PFSK-1 (cell line): Measurements from ENCODE around the gene COX6A2.

Source experiments
- FOXP2 ChIP-seq: optimal IDR thresholded peaks from 2 replicates; pipeline ENCODE3; 2011; ENCODE audit warnings: borderline replicate concordance, control low read depth, inconsistent platforms; ENCODE audit not compliant: insufficient read depth; ENCODE audit errors: extremely low read length, extremely low read depth
- POLR2AphosphoS5 ChIP-seq: IDR thresholded peaks from 2 replicates; pipeline ENCODE4 v1.6.1; 2012; ENCODE audit warnings: low read depth, mild to moderate bottlenecking, control low read depth, low read length, moderate library complexity
- SIN3A ChIP-seq: IDR thresholded peaks from 2 replicates; pipeline ENCODE4 v1.6.1; 2012; ENCODE audit warnings: mild to moderate bottlenecking, low read length, moderate library complexity, borderline replicate concordance; ENCODE audit not compliant: insufficient read depth
- TAF1 ChIP-seq: IDR thresholded peaks from 2 replicates; pipeline ENCODE4 v1.6.1; 2012; ENCODE audit warnings: low read length, control low read depth, borderline replicate concordance; ENCODE audit not compliant: insufficient read depth
- TF ChIP-seq, protein P1 (sequence below), 2 experiments: IDR thresholded peaks; 2 replicates each; pipeline versions ENCODE4 v1.6.1 to v1.8.0; 2011 to 2012; ENCODE audit warnings: low read depth in 2 of 2, low read length in 2 of 2, control low read depth in 1 of 2, inconsistent platforms in 1 of 2, mild to moderate bottlenecking in 1 of 2, moderate library complexity in 1 of 2; ENCODE audit not compliant: insufficient read depth in 1 of 2

The COX6A2 gene

GRCh38 chr16:31466381-31466841 is 38.3 kb upstream of the COX6A2 start:
- TF ChIP-seq SIN3A (no peak), POLR2AphosphoS5 (no peak), TAF1 (no peak), FOXP2 (no peak)
- TF ChIP-seq, protein P1, sequence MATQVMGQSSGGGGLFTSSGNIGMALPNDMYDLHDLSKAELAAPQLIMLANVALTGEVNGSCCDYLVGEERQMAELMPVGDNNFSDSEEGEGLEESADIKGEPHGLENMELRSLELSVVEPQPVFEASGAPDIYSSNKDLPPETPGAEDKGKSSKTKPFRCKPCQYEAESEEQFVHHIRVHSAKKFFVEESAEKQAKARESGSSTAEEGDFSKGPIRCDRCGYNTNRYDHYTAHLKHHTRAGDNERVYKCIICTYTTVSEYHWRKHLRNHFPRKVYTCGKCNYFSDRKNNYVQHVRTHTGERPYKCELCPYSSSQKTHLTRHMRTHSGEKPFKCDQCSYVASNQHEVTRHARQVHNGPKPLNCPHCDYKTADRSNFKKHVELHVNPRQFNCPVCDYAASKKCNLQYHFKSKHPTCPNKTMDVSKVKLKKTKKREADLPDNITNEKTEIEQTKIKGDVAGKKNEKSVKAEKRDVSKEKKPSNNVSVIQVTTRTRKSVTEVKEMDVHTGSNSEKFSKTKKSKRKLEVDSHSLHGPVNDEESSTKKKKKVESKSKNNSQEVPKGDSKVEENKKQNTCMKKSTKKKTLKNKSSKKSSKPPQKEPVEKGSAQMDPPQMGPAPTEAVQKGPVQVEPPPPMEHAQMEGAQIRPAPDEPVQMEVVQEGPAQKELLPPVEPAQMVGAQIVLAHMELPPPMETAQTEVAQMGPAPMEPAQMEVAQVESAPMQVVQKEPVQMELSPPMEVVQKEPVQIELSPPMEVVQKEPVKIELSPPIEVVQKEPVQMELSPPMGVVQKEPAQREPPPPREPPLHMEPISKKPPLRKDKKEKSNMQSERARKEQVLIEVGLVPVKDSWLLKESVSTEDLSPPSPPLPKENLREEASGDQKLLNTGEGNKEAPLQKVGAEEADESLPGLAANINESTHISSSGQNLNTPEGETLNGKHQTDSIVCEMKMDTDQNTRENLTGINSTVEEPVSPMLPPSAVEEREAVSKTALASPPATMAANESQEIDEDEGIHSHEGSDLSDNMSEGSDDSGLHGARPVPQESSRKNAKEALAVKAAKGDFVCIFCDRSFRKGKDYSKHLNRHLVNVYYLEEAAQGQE (IDR thresholded peaks at IDR 0.05; ENCODE audit: insufficient read depth in 1 of 2, low read depth in 2 of 2, low read length in 2 of 2) = no peak

- no peak for TF ChIP-seq SIN3A
- TF ChIP-seq, protein P1 (IDR thresholded peaks at IDR 0.05; ENCODE audit: insufficient read depth in 1 of 2, low read depth in 2 of 2, low read length in 2 of 2) = no peak
- no peak for TF ChIP-seq TAF1
- TF ChIP-seq POLR2AphosphoS5 = no peak
- no peak for TF ChIP-seq FOXP2
Observed at GRCh38 chr16:31465788-31466370, 37.7 kb upstream of the COX6A2 start.

DNA sequence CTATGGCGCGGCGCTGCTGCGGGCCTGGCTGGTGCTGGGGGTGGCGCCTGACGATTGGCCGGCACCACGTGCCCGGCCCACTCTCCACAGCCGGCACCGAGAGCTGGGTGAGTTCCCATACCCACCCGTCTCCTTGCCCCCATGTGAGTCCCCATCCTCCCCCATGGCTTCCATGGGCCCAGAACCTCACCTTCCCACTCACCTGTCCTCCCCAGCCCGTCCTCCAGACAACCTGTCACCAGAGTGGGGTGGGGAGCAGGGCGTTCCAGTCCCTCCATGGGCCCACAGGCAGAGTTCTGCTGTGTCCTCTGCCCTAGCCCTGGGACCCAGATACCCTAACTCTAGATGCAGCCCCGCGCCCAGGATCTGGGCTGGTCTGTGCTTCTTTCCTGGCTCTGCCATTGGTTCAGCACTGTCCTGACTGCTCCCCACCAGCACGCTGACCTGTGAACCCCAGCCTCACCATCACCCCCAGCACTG is 36.7 kb upstream of the COX6A2 start:
- no peak for TF ChIP-seq TAF1
- TF ChIP-seq, protein P1 (IDR thresholded peaks at IDR 0.05; ENCODE audit: insufficient read depth in 1 of 2, low read depth in 2 of 2, low read length in 2 of 2) = no peak
- TF ChIP-seq SIN3A = no peak
- TF ChIP-seq FOXP2 = no peak
- no peak for TF ChIP-seq POLR2AphosphoS5

DNA sequence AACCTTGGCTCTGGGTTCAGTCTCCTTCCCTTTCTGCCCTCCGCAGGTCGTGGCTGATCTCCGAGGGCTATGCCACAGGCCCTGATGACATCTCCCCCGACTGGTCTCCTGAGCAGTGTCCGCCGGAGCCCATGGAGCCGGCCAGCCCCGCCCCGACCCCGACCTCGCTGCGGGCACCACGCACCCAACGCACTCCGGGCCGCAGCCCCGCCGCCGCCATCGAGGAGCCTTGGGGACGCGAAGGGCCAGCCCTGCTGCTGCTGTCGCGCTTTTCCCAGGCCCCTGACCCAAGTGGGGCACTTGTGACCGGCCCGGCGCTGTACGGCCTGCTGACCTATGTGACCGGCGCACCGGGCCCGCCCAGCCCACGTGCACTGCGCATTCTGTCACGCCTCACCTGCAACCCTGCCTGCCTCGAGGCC is 36.2 kb upstream of the COX6A2 start:
- TF ChIP-seq, protein P1 (IDR thresholded peaks at IDR 0.05; ENCODE audit: insufficient read depth in 1 of 2, low read depth in 2 of 2, low read length in 2 of 2) = no peak
- no peak for TF ChIP-seq POLR2AphosphoS5
- TF ChIP-seq SIN3A = no peak
- TF ChIP-seq FOXP2 = no peak
- TF ChIP-seq TAF1 = no peak
